HG03095 (cell line): Measurements from ENCODE around the gene CYP27B1.
A peak's percentile ranks its signal among the peaks of the same experiment; 100 is the strongest.
"Not testable (repeated sequence)": the region's sequence is repeated elsewhere in the genome, so short reads cannot be mapped to it uniquely, and the experiment has no call there.

Experiments
- ATAC-seq: cut with Tn5 transposase; IDR thresholded peaks from one replicate; pipeline ENCODE4 v1.9.1; 2021; ENCODE audit warnings: moderate library complexity; ENCODE audit not compliant: unreplicated experiment

Gene CYP27B1

GRCh38 chr12:57783861-57784260, 17.0 kb upstream of the CYP27B1 start:
- no peak for ATAC-seq

- no peak for ATAC-seq
Measured at GRCh38 chr12:57783466-57783801, 16.6 kb upstream of the CYP27B1 start.

- peak; percentile 93 for ATAC-seq
Measured at GRCh38 chr12:57782608-57783465, 16.0 kb upstream of the CYP27B1 start, which contains the start of gene TSFM. Gene TSFM, plus strand, starts transcription at chr12:57782787. Its CDS starts 15 bp downstream, at chr12:57782802.

GRCh38 chr12:57782243-57782607, 15.3 kb upstream of the CYP27B1 start:
- no peak for ATAC-seq

- no peak for ATAC-seq
Measured at GRCh38 chr12:57781801-57782200, 14.9 kb upstream of the CYP27B1 start.

GRCh38 chr12:57781244-57781643, 14.4 kb upstream of the CYP27B1 start:
- no peak for ATAC-seq

GRCh38 chr12:57780284-57780897, 13.5 kb upstream of the CYP27B1 start:
- ATAC-seq: no peak

GRCh38 chr12:57779736-57780135, 12.9 kb upstream of the CYP27B1 start:
- no peak for ATAC-seq

- ATAC-seq: no peak
Measured at GRCh38 chr12:57777911-57778310, 11.0 kb upstream of the CYP27B1 start.

- no peak for ATAC-seq
Measured at GRCh38 chr12:57777367-57777766, 10.5 kb upstream of the CYP27B1 start.

GRCh38 chr12:57776247-57776587, 9.3 kb upstream of the CYP27B1 start:
- no peak for ATAC-seq

GRCh38 chr12:57775563-57776246, 8.8 kb upstream of the CYP27B1 start:
- ATAC-seq: no peak

- ATAC-seq: no peak
Measured at GRCh38 chr12:57775044-57775443, 8.2 kb upstream of the CYP27B1 start.

- not testable (repeated sequence) for ATAC-seq
Measured at GRCh38 chr12:57774634-57775033, 7.8 kb upstream of the CYP27B1 start.

GRCh38 chr12:57772429-57773322, 5.8 kb upstream of the CYP27B1 start, which contains the start of gene EEF1AKMT3:
Gene EEF1AKMT3, plus strand, starts transcription at chr12:57772614. Its CDS starts 111 bp downstream, at chr12:57772725.
- ATAC-seq: peak; percentile 27

GRCh38 chr12:57771873-57772428, 5.1 kb upstream of the CYP27B1 start, which contains the start of gene METTL1:
Gene METTL1, minus strand, starts transcription at chr12:57772105. Its CDS starts 22 bp downstream, at chr12:57772083.
- peak; percentile 72 for ATAC-seq

- ATAC-seq: peak; percentile 72
Measured at GRCh38 chr12:57771236-57771872, 4.5 kb upstream of the CYP27B1 start.

GRCh38 chr12:57770734-57771133, 3.9 kb upstream of the CYP27B1 start:
- no peak for ATAC-seq

GRCh38 chr12:57769594-57769993, 2.7 kb upstream of the CYP27B1 start:
- no peak for ATAC-seq

- ATAC-seq: no peak
Measured at GRCh38 chr12:57767876-57768275, 998 bp upstream of the CYP27B1 start.
